ENCODE measurements around the gene NUDT17.

The NUDT17 gene

GRCh38 chr1:145891587-145892485 lies 46.4 kb downstream of the NUDT17 start:
- FAIRE-seq = no peak

GRCh38 chr1:145892486-145893087 lies 47.2 kb downstream of the NUDT17 start:
- FAIRE-seq = no peak

GRCh38 chr1:145893306-145894055 lies 48.1 kb downstream of the NUDT17 start:
- no peak for FAIRE-seq

- FAIRE-seq = no peak
These were observed 50.0 kb downstream of the NUDT17 start for GRCh38 chr1:145895471-145895870.

- no peak for FAIRE-seq
These were observed 52.5 kb downstream of the NUDT17 start for GRCh38 chr1:145897969-145898368.

All from colon (tissue), 2 donors.